ENCODE results near the gene TAF1D.

The TAF1D gene

DNA sequence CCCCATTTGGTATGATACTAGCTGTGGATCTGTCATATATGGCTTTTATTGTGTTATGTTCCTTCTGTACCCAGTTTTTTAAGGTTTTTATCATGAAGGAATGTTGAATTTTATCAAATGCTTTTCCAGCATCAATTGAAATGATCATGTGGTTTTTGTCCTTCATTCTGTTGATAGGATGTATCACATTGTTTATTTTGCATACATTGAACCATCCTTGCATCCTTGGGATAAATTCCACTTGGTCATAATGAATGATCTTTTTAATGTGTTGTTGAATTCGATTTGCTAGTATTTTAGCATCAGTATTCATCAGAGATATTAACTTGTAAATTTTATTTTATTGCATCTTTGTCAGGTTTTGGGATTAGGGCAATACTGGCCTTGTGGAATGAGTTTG is 31.1 kb downstream of the TAF1D start:
- H3K4me3 ChIP-seq, result no peak overlapping the region
- TF ChIP-seq, protein P1, sequence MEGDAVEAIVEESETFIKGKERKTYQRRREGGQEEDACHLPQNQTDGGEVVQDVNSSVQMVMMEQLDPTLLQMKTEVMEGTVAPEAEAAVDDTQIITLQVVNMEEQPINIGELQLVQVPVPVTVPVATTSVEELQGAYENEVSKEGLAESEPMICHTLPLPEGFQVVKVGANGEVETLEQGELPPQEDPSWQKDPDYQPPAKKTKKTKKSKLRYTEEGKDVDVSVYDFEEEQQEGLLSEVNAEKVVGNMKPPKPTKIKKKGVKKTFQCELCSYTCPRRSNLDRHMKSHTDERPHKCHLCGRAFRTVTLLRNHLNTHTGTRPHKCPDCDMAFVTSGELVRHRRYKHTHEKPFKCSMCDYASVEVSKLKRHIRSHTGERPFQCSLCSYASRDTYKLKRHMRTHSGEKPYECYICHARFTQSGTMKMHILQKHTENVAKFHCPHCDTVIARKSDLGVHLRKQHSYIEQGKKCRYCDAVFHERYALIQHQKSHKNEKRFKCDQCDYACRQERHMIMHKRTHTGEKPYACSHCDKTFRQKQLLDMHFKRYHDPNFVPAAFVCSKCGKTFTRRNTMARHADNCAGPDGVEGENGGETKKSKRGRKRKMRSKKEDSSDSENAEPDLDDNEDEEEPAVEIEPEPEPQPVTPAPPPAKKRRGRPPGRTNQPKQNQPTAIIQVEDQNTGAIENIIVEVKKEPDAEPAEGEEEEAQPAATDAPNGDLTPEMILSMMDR (IDR thresholded peaks at IDR 0.05), result no peak
- DNase-seq (ENCODE audit: low spot score), result no peak
- no peak overlapping the region for H3K27ac ChIP-seq

DNA sequence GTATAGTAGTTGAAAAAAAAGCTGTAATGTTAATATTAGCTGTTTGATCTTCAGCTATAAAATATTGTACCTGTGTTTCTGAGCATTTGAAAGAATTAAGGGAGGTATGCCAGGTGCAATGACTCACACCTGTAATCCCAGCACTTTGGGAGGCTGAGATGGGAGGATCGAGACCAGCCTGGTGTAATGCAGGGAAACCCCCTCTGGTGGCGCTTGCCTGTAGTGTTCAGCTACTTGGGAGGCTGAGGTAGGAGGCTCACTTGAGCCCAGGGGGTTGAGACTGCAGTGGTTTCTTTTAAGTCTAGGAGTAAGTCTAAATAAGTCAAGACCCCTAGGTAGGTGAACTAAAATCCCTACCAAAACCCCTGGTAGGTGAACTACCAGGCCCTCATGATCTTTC is 37.1 kb downstream of the TAF1D start:
- TF ChIP-seq, protein P1 (IDR thresholded peaks at IDR 0.05), result no peak
- Histone ChIP-seq H3K4me3 (no peak overlapping the region), H3K27ac (no peak overlapping the region)
- DNase-seq (ENCODE audit: low spot score), result no peak

DNA sequence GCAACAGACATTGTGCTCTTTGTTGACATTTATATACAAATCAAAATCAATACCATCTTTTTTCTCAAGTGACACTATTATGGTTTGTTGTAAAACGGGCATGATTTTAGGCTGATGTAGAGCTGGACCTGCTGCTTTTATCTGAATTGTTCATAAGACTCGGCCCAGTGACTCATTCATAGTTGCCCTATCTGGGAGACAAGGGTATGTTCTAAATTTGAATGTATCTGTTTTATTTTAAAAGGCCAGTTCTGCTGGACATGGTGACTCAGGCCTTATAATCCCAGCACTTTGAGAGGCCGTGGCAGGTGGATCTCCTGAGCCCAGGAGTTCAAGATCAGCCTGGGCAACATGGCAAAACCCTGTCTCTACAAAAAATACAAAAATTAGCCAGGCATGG is 40.5 kb downstream of the TAF1D start:
- no peak overlapping the region for H3K27ac ChIP-seq

DNA sequence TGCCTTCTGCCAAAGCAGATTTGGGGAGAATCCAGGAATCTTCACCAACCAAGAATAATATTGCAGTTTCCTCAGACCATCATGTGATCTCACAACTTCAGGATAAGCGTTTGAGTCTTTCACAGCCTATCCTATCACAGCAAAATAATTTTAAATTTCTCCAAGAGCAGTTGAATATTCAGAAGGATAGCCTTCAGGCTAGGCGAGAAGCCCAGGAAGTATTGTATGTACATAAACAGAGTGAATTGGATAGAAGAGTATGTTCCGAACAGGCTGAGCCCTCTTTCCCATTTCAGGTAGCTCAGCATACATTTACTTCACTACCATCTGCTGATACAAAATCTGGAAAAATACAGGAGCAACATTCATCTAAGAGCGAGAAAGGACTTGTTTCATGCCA is 43.7 kb downstream of the TAF1D start:
- Histone ChIP-seq H3K27ac (no peak overlapping the region), H3K4me3 (no peak overlapping the region)
- DNase-seq (ENCODE audit: low spot score), result no peak
- TF ChIP-seq, protein P1 (IDR thresholded peaks at IDR 0.05), result no peak

More for the DNA sequence above, 40.5 kb downstream of the TAF1D start:
- TF ChIP-seq, protein P1 (IDR thresholded peaks at IDR 0.05), result no peak
- no peak overlapping the region for H3K4me3 ChIP-seq
- no peak for DNase-seq (ENCODE audit: low spot score)

DNA sequence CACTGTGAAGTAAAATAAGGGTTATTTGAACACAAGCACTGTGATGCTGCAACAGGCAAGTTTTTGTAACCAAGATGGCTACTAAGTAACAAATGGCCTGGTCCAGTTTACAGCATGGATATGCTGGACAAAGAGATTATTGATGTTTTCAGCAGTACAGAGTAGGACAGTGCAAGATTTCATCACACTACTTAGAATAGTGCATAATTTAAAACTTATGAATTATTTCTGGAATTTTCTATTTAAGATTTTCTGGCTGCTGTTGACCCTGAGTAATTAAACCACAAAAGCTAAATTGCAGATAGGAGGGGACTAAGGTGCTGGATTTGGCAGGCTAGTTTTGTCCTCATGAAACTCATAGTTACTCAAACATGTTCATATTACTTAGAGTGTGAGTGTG is 46.7 kb downstream of the TAF1D start:
- H3K4me3 ChIP-seq, result no peak overlapping the region
- no peak overlapping the region for H3K27ac ChIP-seq
- no peak for DNase-seq (ENCODE audit: low spot score)
- TF ChIP-seq, protein P1 (IDR thresholded peaks at IDR 0.05), result no peak

DNA sequence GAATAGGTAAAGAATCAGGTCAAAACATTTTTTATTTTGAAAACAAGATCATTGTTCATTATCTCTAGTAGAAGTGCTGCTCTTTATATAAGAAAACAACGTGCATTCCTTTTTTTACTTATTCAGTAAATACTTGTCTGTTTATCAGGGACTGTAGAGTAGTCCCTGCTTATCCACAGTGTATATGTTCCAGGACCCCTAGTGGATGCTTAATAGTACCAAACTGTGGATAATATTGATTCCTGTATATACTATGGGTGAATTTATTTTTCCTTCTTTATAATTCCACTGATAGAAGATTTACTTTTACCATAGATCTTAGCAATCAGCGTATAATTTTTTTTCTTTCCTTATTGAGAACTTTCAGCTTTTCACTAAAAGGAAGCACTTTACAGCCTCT is 47.2 kb downstream of the TAF1D start:
- TF ChIP-seq, protein P1 (IDR thresholded peaks at IDR 0.05), result no peak
- no peak for DNase-seq (ENCODE audit: low spot score)
- Histone ChIP-seq H3K27ac (no peak overlapping the region), H3K4me3 (no peak overlapping the region)

DNA sequence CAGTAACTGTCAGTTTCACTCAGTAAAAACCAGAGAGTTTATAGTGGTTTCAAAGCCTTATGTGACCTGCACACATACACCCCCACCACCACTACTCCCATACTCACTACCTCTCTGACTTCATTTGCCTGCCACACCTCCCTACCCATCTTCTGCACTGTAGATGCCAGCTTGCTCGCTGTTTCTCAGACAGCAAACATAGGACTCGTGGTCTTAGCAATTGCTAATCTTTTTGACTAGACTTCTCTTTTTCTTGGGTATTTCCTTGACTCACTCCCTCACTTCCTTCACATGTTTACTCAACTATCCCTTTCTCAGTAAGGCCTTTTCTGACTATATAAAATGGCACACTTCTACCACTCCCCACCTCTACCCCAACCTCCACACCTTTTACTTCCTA is 52.1 kb downstream of the TAF1D start:
- no peak for DNase-seq (ENCODE audit: low spot score)
- Histone ChIP-seq H3K4me3 (no peak overlapping the region), H3K27ac (no peak overlapping the region)
- TF ChIP-seq, protein P1 (IDR thresholded peaks at IDR 0.05), result no peak

All from coronary artery (tissue), 2 donors.